Activated T-helper 1 cell treated with anti-CD3 and anti-CD28 coated beads, Interleukin-12 subunit alpha, Interleukin-12 subunit beta, Interleukin-2, Interleukin-4 antibody, amounts not matched to agents 30 ng/mL and 10 ng/mL and 1 ng/mL, durations not matched to agents 14 hours and 24 hours and 36 hours (primary cell): ENCODE data around the gene DMPK. TPM values are rescaled to one million over a fixed set of nuclear protein-coding genes. Genes with fewer than 3 reads are reported as not detected.

ENCODE experiments used
- DNase-seq: peaks from one replicate; pipeline ENCODE4 v3.0.0; 2021; ENCODE audit warnings: low spot score
- H3K27ac Mint-ChIP-seq: one replicate; pipeline ENCODE4 v1.8.0; 2021; ENCODE audit warnings: mild to moderate bottlenecking, mixed read lengths
- H3K27me3 Mint-ChIP-seq: one replicate; pipeline ENCODE4 v1.8.0; 2022; ENCODE audit warnings: mild to moderate bottlenecking, moderate library complexity, mixed read lengths; ENCODE audit not compliant: insufficient read depth
- H3K36me3 Mint-ChIP-seq: one replicate; pipeline ENCODE4 v1.8.0; 2021; ENCODE audit warnings: low read depth, mixed read lengths
- H3K4me1 Mint-ChIP-seq: one replicate; pipeline ENCODE4 v1.8.0; 2021; ENCODE audit warnings: low read depth, mixed read lengths
- H3K4me3 Mint-ChIP-seq: one replicate; pipeline ENCODE4 v1.8.0; 2021; ENCODE audit warnings: mild to moderate bottlenecking, moderate library complexity, mixed read lengths
- H3K9me3 Mint-ChIP-seq: one replicate; pipeline ENCODE4 v1.8.0; 2021; ENCODE audit warnings: mixed read lengths
- intact Hi-C: fragments of 100-400 bp; cut with micrococcal nuclease; formaldehyde crosslinking; loops from one replicate; pipeline ENCODE4 v1.15.1; 2024
- total RNA-seq: library from RNA; stranded (reverse); gene quantifications from 2 replicates; pipeline ENCODE4 v1.2.3, GENCODE V29; 2022

Gene DMPK
- total RNA-seq, 1 donor from 2014 or later = 23.9 TPM

GRCh38 chr19:45790942-45791341 lies 8.7 kb upstream of the DMPK start:
- no peaks in the 10 kb centered on the region for H3K9me3 Mint-ChIP-seq
- H3K27me3 Mint-ChIP-seq = peaks cover 45% of the 10 kb centered on the region
- intact Hi-C loops = loop anchor here (10.0 kb wide), 1 partner anchor 474 kb away; no protein-coding TSS in a partner anchor
- peak overlapping the region; percentile 89 for H3K4me3 Mint-ChIP-seq
- DNase-seq = peak; percentile 52
- peak overlapping the region; percentile 61 for H3K27ac Mint-ChIP-seq
- peaks cover 30% of the 10 kb centered on the region for H3K36me3 Mint-ChIP-seq
- peaks cover 30% of the 10 kb centered on the region for H3K4me1 Mint-ChIP-seq

DNA sequence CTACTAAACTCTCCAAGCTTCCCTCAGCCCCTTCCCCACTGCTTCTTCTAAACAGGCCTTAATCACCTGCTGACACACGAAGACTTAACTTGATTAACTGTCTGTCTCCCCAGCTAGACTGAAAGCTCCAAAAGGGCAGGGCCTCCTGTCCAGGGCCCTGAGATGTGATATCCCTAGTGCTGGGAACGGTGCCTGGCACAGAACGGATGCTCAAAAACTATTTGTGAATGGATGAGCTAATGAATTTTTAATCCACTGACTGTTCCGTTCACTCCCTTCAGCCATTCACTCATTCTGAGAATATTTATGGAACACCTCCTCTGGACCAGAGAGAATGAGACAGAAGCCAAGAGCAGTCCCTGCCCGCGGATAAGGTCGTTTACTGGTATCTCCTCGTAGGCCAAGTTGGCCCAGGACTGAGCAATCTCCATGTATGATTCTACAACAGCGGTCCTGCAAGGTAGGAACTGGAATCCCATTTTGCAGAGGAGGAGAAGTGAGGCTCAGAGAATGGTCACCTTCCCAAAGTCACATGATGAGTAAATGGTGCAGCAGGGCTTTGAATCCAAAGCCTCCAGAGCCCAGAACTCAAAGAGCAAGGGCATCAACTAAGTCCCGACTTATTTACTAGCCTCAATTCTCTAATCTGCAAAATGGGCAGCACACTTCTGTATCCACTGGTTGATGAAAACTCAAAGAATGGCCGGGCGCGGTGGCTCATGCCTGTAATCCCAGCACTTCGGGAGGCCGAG lies 6.9 kb upstream of the DMPK start:
- no peak for DNase-seq
- Mint-ChIP-seq H3K4me1 (peaks cover 30% of the 10 kb centered on the region), H3K36me3 (peaks cover 32% of the 10 kb centered on the region)

DNA sequence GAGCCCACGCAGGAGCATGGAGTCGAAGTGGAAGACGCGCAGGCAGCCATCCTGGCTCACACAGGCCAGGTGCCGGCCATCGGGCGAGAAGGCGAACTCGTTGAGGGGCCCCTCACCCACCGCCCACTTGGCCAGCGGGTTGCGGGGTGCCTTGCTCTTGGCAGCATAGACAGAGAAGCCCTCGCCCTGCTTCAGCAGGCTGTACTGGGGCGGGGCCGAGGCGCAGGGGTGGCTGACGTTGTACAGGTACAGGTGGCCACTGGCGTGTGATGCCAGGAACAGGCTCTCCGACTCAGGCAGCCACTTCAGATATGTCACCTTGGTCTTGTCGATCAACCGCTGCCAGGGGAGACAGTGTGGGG lies 4.2 kb upstream of the DMPK start:
- H3K4me1 Mint-ChIP-seq = peaks cover 9% of the 10 kb centered on the region
- DNase-seq = no peak
- peaks cover 30% of the 10 kb centered on the region for H3K36me3 Mint-ChIP-seq
- peaks cover 22% of the 10 kb centered on the region for H3K27me3 Mint-ChIP-seq
- H3K4me3 Mint-ChIP-seq = no peak overlapping the region
- intact Hi-C loops = no loop called here
- no peaks in the 10 kb centered on the region for H3K9me3 Mint-ChIP-seq
- no peak overlapping the region for H3K27ac Mint-ChIP-seq

More for the DNA sequence above, 6.9 kb upstream of the DMPK start:
- H3K9me3 Mint-ChIP-seq = no peaks in the 10 kb centered on the region
- peaks cover 35% of the 10 kb centered on the region for H3K27me3 Mint-ChIP-seq
- intact Hi-C loops = no loop called here
- no peak overlapping the region for H3K27ac Mint-ChIP-seq
- no peak overlapping the region for H3K4me3 Mint-ChIP-seq

- Mint-ChIP-seq H3K4me3 (no peak overlapping the region), H3K27ac (no peak overlapping the region), H3K36me3 (peaks cover 30% of the 10 kb centered on the region), H3K4me1 (peaks cover 4% of the 10 kb centered on the region), H3K27me3 (peaks cover 25% of the 10 kb centered on the region), H3K9me3 (no peaks in the 10 kb centered on the region)
- DNase-seq = no peak
- intact Hi-C loops = no loop called here
These were observed 3.7 kb upstream of the DMPK start for GRCh38 chr19:45785781-45786532.

DNA sequence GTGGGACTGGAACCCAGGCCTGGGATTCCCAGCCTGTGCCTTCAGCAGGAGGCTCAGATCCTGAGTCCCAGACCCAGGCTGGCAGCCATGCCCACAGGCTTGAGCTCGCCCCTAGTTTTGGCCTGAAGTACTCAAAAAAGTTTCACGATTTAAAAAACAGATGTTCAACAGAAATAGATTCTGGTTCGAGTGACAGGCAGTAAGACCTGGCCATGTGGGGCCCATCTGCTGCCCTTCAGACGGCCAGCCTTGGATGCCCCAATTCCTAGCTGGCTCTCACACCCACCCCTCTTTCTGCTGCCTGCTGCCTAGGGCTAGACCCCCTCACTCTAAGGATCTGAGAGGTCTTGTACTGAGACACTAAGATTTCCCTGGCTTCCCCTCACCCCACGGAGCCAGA lies 2.8 kb upstream of the DMPK start:
- Mint-ChIP-seq H3K9me3 (no peaks in the 10 kb centered on the region), H3K27me3 (peaks cover 30% of the 10 kb centered on the region), H3K27ac (no peak overlapping the region), H3K4me3 (no peak overlapping the region), H3K36me3 (peaks cover 30% of the 10 kb centered on the region), H3K4me1 (no peaks in the 10 kb centered on the region)
- DNase-seq = no peak
- intact Hi-C loops = no loop called here

DNA sequence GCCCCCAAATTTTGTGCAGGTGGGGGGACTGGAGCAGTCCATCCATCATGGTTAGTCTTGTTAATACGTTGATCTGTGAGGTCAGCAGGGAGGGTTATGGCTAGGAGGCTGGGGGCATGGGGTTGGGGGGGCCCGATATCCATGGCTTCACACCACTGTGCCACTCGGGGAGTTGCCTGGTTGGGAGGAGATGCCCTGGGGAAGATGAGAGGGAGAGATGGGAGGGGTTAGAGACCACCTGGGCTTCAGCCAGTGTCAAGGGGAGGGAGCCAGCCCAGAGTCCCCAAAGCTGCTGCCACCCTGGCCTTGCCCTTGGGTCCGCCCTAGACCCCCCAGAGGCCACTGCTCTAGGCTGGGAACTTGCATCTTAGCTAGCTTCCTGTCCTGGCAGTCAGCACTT lies 1.8 kb upstream of the DMPK start:
- H3K36me3 Mint-ChIP-seq = peaks cover 29% of the 10 kb centered on the region

DNA sequence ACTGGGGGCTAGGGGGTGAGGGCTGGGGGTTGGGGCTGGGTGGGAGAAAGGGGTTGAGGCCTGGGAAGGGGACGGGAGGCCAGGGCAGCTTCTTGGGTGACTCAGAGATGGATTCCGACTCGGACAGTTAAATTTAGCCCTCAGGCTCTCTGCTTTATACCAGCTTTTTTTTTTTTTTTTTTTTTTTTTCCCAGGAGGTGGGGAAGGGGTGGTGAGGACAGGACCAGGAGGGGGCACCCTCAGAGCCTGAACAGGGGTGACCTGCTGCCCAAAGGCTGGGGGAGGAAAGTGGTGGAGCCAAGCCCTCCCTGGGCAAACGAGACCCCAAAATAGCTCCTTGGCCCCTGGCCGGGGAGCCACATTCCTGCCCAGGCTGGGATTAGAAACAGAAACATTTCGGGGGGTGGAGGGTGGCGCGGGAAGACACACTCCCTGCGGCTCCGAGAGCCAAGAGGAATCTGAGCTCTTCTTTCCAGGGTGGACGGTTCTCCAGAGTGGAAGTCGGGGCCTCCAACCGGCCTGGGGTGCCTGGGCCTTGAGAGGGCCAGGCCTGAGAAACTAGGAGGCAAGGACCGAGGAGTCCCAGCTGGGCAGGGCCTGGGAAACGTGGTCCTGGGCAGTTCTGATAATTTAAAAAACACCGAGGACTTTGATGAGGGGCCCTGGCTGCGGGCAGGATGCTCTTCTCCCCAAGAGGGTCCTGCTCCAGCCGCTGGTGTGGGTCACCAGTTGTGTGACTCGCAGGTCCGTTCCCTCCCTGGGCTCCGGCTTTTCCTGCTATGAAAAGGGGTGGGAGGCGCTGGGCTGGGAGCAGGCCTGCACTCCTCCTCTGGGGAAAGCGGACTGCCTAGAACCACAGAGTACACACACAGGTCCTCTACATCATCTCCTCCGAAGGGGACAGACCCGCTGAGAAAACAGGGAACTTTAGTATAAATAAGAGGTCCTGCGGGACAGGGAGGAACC lies 813 bp upstream of the DMPK start:
- Mint-ChIP-seq H3K27ac (no peak overlapping the region), H3K4me1 (peaks cover 16% of the 10 kb centered on the region), H3K9me3 (no peaks in the 10 kb centered on the region), H3K36me3 (peaks cover 21% of the 10 kb centered on the region), H3K4me3 (no peak overlapping the region), H3K27me3 (peaks cover 26% of the 10 kb centered on the region)
- DNase-seq = no peak
- intact Hi-C loops = no loop called here

More for the DNA sequence above, 1.8 kb upstream of the DMPK start:
- Mint-ChIP-seq H3K4me1 (peaks cover 8% of the 10 kb centered on the region), H3K27ac (no peak overlapping the region), H3K27me3 (peaks cover 33% of the 10 kb centered on the region), H3K9me3 (no peaks in the 10 kb centered on the region), H3K4me3 (no peak overlapping the region)
- intact Hi-C loops = no loop called here
- no peak for DNase-seq

GRCh38 chr19:45781214-45782161 lies 802 bp downstream of the DMPK start:
- H3K27me3 Mint-ChIP-seq = peaks cover 18% of the 10 kb centered on the region
- H3K27ac Mint-ChIP-seq = no peak overlapping the region
- no peaks in the 10 kb centered on the region for H3K9me3 Mint-ChIP-seq
- DNase-seq = no peak
- H3K4me3 Mint-ChIP-seq = no peak overlapping the region
- intact Hi-C loops = no loop called here
- H3K4me1 Mint-ChIP-seq = peaks cover 16% of the 10 kb centered on the region
- H3K36me3 Mint-ChIP-seq = peaks cover 11% of the 10 kb centered on the region

DNA sequence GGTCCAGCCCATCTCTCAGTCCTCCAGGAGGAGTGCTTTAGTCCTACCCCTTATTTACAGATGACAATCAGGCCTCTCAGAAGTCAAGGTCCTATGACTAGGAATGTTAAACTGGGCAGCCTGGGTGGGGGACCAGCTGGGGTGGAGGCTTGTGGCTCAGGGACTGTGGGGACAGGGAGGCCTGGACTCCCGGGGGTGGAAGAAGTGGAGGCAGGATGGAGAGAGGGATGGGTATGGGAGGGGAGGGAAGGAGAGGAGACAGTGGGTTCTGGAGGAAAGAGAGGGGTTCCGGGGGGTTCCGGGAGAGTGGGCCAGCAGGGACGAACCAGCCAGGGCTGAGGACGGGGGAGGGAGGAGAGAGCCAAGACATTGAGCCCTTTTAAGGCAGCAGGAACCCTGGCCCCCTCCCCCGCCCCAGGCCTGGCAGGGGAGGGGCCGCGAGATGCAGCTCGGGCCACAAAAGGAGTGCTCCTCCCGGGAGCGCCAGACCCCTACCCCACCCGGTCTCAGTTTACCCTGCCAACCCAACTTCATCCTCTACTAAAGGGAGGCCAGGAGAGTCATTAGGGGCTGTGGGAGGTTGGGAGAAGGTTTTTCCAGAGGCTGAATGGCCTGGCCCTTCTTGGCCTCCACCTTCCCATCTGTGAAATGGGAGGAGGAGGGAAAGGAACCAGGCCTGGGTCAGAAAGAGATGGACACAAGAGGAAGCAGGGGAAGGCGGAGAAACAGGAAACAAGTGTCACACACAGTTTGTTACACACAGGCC lies 1.7 kb downstream of the DMPK start:
- Mint-ChIP-seq H3K4me3 (no peak overlapping the region), H3K27ac (no peak overlapping the region), H3K36me3 (peaks cover 8% of the 10 kb centered on the region)

DNA sequence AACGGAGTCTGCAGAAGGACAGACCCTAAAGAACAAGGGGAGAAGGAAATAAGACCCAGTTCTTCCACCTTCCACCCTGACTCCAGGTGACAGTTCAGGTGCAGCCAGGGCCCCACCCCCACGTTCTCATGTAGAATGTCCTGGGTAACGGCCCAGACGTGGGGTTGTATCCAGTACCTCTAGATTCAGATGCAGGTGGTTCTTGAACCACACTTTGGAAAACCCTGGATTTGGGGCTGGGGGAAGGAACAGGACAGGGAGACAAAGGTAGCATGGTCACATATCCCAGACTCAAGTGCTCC lies 2.2 kb downstream of the DMPK start:
- Mint-ChIP-seq H3K36me3 (peaks cover 6% of the 10 kb centered on the region), H3K4me3 (no peak overlapping the region), H3K4me1 (peaks cover 16% of the 10 kb centered on the region), H3K27me3 (peaks cover 20% of the 10 kb centered on the region), H3K27ac (no peak overlapping the region), H3K9me3 (no peaks in the 10 kb centered on the region)
- no peak for DNase-seq
- intact Hi-C loops = no loop called here

More for the DNA sequence above, 1.7 kb downstream of the DMPK start:
- H3K27me3 Mint-ChIP-seq = peaks cover 20% of the 10 kb centered on the region
- no peaks in the 10 kb centered on the region for H3K9me3 Mint-ChIP-seq
- peaks cover 16% of the 10 kb centered on the region for H3K4me1 Mint-ChIP-seq
- DNase-seq = no peak
- intact Hi-C loops = no loop called here

DNA sequence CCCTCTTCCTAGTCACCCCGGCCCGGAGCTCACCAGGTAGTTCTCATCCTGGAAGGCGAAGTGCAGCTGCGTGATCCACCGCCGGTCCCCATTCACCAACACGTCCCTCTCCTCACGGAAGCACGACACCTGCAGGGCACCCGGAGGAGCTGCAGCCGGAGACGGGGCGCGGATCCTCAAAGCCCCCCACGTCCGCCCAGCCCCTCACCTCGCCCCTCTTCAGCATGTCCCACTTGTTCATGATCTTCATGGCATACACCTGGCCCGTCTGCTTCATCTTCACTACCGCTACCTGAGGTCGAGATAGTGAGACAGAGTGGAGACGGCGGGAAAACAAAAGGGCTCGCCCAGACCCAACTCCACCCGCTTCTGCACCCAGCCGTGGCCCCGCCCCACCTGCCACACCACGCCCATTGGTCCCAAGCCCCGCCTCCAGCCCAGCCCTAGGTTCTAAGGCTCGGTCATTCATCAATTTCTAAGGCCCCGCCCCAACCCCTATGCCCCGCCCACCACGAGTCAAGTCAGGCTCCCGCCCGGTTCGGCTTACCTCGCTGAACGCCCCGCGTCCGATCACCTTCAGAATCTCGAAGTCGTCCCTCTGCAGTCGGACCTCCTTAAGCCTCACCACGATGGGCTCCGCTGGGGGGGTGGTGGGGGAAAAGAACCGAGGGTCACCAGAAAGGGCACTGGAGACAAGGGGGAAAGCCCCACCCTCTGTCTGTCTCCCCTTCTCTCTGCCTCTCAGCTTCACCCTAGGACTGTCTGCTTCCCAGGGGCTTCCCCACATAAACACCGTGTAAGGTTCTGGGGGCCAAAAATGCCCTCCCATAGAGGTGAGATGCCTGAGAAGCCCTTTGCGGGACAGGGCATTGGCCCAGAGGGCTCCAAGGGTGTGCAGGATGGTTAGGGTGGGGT lies 2.8 kb downstream of the DMPK start:
- DNase-seq = peak; percentile 83
- H3K4me1 Mint-ChIP-seq = peaks cover 16% of the 10 kb centered on the region
- H3K9me3 Mint-ChIP-seq = no peaks in the 10 kb centered on the region
- intact Hi-C loops = loop anchor here (1.0 to 5.0 kb wide), 6 partner anchors 9 to 238 kb away; partner anchors contain the start of gene CCDC61
- peaks cover 6% of the 10 kb centered on the region for H3K36me3 Mint-ChIP-seq
- H3K27ac Mint-ChIP-seq = peak overlapping the region; percentile 24
- H3K4me3 Mint-ChIP-seq = peak overlapping the region; percentile 71
- H3K27me3 Mint-ChIP-seq = peaks cover 20% of the 10 kb centered on the region
